ENCODE data around the gene BAHCC1.

GRCh38 chr17:81514739-81515529 is 119.7 kb downstream of the BAHCC1 start:
- TF ChIP-seq SIX5 (IDR thresholded peaks at IDR 0.05; ENCODE audit: low read depth, low read length) (no peak), TAF1 (IDR thresholded peaks at IDR 0.05; ENCODE audit: low read depth, low read length) (0 out of 2 replicates have a peak, but pooled peaks have one; percentile 5), EZH2 (IDR thresholded peaks at IDR 0.05; ENCODE audit: low read depth, low read length, severe bottlenecking) (no peak), POU5F1 (IDR thresholded peaks at IDR 0.05; ENCODE audit: low read depth, low read length) (no peak), MAFK (IDR thresholded peaks at IDR 0.05; ENCODE audit: low read depth, low read length) (no peak)

All from H1 (cell line).